Measurements from ENCODE around the gene COL28A1.

The COL28A1 gene

DNA sequence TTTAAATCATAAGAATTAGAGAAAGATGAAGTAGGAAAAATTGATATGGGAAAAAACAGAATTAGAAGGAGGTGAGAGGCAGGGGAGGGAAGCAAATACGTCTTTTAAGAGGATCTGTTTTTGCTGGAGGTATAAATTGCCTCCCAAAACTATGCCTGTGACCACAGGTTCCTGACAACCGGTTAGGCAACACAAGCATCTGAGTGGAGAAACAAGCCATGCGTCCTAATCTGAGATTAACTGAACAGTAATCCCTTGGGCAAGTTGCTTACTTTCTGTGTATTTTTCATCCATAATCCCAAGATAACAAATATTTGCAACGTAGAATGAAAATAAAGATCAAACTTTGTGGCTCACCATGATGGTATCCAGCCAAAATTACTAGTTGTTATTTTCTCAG, 204.2 kb downstream of the COL28A1 start:
- DNase-seq (ENCODE audit: low read depth in 2 of 2), result no peak

DNA sequence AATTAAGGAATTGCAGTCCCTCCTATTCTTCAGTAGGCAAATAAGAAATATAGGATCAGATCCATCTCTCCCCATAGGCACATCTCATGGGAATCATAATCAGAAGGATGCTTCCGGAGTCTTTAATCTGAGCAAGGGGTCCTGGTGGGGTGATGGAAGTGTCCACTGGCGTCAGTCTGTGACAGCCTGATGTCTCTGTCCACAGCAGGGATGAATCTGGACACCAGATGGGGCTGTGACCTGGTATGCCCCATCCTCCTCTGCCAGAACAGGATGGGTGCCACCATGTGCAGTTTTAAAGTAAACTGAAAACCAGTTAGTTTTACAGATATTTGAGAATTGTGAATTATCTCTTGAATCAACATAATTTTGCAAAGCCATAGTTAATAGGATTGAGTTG, 204.7 kb downstream of the COL28A1 start:
- DNase-seq (ENCODE audit: low read depth in 2 of 2), result no peak

DNA sequence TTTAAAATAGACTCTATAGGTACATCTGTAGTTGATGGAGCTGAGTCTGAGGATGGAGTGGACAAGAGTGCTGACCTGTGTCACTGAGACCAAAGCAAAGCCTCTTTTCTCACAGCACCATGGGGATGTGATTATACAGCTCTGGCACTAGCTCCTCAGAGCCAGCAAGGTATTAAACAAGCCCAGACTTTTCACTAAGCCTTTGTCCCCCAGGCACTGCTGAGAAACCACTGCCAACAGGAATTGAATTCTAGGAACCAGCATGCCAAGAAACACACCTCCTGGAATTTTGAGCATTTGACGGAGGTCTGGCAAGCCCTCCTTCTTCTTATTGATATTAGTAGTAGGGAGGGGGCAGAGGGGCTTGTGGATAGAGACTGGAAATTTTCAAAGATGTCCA, 206.3 kb downstream of the COL28A1 start:
- DNase-seq (ENCODE audit: low read depth in 2 of 2), result no peak

DNA sequence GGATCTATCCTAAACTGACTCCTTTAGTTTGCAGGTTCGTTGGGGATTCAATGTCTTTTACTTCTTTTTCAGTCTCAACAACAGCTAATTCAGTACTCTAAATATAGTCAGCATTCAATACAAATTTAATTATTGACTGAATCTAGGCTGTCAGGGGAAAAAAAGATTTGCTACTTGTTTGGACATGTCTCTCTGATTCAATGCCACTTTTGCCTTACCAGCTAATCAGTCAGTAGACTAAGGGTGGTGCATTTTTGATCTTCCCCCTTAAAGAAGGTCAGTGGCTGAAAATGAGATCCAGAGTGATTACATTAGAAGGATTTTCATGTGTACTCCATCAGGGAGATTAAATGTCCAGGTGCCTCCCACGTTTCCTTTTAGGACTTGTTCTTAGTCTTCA, 208.2 kb downstream of the COL28A1 start:
- no peak for DNase-seq (ENCODE audit: low read depth in 2 of 2)

DNA sequence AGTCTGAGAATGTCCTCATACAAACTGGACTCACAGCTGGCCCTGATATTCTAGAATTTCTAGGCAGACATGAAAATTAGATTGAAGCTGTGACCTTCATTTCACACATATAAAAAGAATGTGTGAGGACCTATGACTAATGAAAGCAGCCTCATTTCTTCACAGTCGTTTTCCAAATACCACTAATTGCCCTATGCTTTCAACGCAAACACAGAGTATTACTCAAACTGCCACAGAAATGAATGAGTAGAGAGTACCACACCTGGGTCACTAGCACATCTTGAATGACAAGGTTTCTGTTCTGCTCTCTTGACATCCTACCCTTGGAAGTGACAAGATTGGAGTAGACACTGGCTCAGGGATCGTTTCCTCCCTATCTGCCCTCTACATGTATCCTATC, 211.0 kb downstream of the COL28A1 start:
- no peak for DNase-seq (ENCODE audit: low read depth in 2 of 2)

DNA sequence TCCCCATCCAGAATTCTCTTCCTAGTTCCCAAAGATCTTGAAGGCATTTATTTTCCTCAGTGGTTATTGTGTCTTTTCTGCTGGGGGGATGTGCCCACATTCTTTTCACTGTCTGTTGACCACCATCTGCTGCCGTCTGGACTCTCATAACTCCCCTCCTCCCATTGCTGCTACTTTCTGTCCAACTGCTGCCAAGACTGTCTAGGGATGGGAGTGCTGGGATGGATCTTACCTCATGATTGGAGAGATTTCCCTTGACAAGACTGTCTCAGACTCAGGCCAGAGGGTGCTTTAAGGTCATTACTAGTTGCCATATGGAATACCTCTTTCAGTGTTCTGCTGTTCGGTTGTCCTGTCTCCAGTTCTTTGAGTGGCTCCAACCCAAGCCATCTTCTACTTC, 211.8 kb downstream of the COL28A1 start:
- DNase-seq (ENCODE audit: low read depth in 2 of 2), result no peak

DNA sequence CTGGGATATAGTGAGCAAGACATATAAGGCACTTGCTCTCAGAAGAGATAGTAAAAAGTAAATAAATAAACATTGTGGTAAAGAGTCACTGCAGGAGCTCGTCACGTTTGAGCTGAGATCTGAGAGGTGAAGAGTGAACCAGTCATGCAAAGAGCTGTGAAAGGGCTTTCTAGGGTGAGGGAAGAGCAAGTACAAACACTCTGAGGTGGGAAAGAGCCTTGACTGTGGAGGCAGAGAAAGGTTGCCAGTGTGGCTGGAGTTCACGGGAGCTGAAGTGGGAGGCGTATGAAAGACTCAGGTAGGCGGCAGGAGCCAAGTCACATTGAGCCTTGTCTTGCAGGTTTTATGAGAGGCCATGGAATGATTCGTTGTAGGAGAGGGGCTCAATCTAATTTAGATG, 212.3 kb downstream of the COL28A1 start:
- no peak for DNase-seq (ENCODE audit: low read depth in 2 of 2)

DNA sequence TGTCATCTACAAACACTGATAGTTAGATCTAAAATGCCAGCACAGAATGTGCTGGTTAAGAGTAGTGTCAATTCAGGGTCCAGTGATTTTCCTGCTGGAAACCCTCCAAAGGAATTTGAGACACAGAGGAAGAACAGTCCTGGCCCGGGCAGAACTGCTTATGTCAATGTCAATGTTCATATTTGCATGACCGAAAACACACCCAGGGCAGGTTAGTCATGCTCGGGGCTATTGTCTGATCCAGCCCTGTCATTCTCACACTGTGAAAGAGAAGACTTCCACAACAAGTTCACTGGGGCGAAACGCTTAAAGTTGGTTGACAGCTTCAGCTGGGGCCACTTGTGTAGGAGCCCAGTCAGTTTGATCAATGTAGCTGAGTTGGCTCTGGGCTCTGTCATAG, 214.0 kb downstream of the COL28A1 start:
- DNase-seq (ENCODE audit: low read depth in 2 of 2), result no peak

DNA sequence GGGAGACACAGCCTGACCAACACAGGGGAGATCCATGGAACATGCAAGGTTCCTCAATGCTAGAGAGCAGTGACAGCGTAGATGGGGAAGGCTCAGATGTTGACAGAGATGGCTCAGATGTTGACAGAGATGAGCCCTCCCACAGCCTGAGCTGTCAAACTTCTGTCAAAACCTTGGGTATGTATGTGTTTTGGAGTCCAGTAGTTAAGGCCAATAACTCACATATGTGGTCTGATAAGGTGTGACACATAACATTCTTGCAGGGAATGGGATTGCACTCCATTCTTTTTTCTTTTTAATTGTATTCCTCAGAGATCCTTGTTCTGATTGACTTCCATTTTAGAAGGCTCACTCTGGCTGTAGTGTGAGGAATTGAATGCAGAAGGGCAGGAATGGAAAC, 217.1 kb downstream of the COL28A1 start:
- no peak for DNase-seq (ENCODE audit: low read depth in 2 of 2)

DNA sequence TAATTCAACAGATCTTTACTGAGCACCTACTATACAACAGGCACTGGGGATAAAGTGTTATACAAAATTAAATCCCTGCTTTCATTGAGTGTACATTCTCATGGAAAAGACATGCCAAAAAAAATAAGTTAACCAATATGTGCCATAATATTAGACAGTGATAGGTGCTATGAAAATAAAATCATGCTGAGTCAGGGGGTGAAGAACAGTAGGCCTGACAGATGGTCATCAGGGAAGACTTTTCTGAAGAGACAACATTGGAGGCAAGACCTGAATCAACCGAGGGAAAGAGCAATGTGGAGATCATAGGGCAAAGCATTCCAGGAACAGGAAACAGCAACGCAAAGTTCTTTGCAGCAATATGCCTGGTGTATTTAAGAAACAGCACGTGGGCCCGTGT, 217.8 kb downstream of the COL28A1 start:
- DNase-seq (ENCODE audit: low read depth in 2 of 2), result no peak

DNA sequence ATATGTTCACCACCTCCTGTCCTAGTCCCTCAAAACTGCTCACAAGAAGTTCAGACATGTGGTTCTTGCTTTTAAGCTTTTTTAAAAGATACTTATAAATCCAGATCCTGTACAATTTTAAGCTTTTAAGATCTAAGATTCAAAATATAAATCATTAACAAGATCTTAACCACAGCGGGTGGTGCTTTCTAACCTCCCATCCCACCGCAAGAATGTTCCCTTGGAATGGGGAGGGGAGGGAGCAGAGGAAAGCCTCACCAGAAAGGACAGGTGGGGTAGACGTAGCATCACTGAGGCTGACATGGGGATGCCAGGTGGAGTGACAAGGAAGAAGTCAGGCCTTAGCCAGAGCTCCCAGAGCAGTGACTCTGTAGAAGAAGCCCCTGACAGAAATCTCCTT, 219.8 kb downstream of the COL28A1 start:
- no peak for DNase-seq (ENCODE audit: low read depth in 2 of 2)

DNA sequence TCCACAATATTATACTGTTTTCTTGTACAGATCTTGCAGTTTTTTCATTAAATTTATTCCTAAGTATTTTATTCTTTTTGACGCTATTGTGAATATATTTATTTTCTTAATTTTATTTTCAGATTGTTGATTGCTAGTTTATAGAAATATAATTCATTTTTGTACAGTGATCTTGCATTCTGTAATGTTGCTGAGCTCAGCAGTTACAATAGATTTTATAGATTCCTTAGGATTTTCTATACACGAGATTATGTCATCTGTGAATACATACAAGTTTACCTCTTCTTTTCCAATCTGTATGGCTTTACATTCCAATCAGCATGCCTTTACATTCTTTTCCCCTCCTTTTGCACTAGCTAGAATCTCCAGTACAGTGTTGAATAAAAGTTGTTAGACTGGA, 223.3 kb downstream of the COL28A1 start:
- DNase-seq (ENCODE audit: low read depth in 2 of 2), result no peak

DNA sequence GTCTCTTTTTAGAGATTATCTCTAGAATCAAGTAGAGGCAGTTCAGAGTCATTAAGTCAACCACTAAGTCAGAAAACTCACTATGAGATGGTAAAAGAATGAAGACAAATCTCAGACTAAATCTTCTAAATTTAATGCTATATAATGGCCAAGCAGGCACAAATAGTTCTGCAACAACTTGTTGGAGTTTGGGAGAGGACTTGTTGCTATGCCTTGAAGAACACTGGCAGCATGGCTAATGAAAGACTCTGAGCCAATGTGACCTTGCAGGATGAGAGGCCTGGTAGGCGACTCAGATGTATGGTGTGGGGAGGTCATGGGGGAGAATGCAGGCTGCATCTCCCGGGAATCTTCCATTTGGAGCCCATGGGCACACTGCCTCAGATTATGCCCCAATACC, 224.7 kb downstream of the COL28A1 start:
- DNase-seq (ENCODE audit: low read depth in 2 of 2), result no peak

DNA sequence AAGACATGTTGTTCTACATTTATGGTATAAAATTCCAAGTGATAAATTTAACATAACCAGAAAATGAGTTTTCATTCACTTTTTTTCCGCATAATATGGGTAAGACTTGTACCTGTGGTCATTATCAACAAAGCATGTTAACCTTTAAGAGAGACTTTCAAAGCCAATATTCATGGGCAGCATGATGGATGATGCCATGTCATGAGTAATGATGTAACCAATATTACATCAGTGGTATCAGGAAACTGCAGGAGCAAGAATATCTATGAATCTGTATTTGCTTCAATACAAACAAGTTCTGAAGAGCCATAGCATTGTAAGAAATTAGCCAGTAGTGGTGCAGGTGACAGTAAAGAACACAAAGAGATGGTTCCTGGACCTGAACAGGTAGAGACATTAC, 226.5 kb downstream of the COL28A1 start:
- no peak for DNase-seq (ENCODE audit: low read depth in 2 of 2)
